Endothelial cell of umbilical vein (primary cell): ENCODE measurements around the gene HELZ2. TPM values are rescaled to one million over a fixed set of nuclear protein-coding genes. Genes with fewer than 3 reads are reported as not detected.

Source experiments
- BruUV-seq: library from RNA; stranded (reverse); fragments of 400-500 nt; replicated peaks from 2 replicates; lab custom pipeline; 2021; lab: Mats Ljungman, UMichigan
- CTCF ChIA-PET: fragments of 300-600, 350-600 bp; sonication (Branson Sonifier 250); formaldehyde crosslinking; loops from one replicate; lab custom pipeline; 2021; ENCODE audit warnings: antibody characterized with exemption, inconsistent platforms; lab: Charles Lee
- POLR2A ChIA-PET: fragments of 300-600, 350-600 bp; sonication (Branson Sonifier 250); formaldehyde crosslinking; loops from one replicate; lab custom pipeline; 2021; ENCODE audit warnings: antibody characterized with exemption, inconsistent platforms; lab: Charles Lee
- DNase-seq: peaks from one replicate; pipeline ENCODE4 v3.0.0-alpha.2; 2011; ENCODE audit warnings: low read depth, low spot score
- FAIRE-seq: peaks from 2 replicates; lab custom pipeline; 2011; peaks lifted over from hg19 to GRCh38; lab: Jason Lieb, UNC
- H2AFZ ChIP-seq: 2 replicates; pipeline ENCODE4 v1.6.0; 2012; ENCODE audit warnings: low read depth, low read length, control low read depth, inconsistent platforms
- H3K27ac ChIP-seq: 2 replicates; pipeline ENCODE4 v1.5.1; 2011; ENCODE audit warnings: low read depth, mild to moderate bottlenecking, control low read depth, low read length, moderate library complexity; ENCODE audit not compliant: insufficient read depth
- H3K27me3 ChIP-seq, 2 experiments: 2 replicates each; pipeline versions ENCODE4 v1.6.0 to v1.6.1; 2011; ENCODE audit warnings: low read length in 2 of 2, mixed read lengths in 1 of 2; ENCODE audit not compliant: control insufficient read depth in 2 of 2, insufficient read depth in 2 of 2
- H3K36me3 ChIP-seq, 2 experiments: 2 replicates in 1 of 2; 3 replicates in 1 of 2; pipeline ENCODE4 v1.5.1; 2011; ENCODE audit warnings: low read length in 2 of 2, mild to moderate bottlenecking in 1 of 2, moderate library complexity in 1 of 2; ENCODE audit not compliant: control insufficient read depth in 2 of 2, insufficient read depth in 2 of 2; ENCODE audit errors: extremely low read depth in 1 of 2
- H3K4me1 ChIP-seq: 3 replicates; pipeline ENCODE4 v1.5.1; 2011; ENCODE audit warnings: mild to moderate bottlenecking, low read length; ENCODE audit not compliant: control insufficient read depth, insufficient read depth; ENCODE audit errors: extremely low read depth
- H3K4me2 ChIP-seq: 2 replicates; pipeline ENCODE4 v1.6.1; 2011; ENCODE audit warnings: low read length, control low read depth, mixed read lengths; ENCODE audit not compliant: insufficient read depth
- H3K4me3 ChIP-seq, 3 experiments: fragments of 200-600 bp in 1 of 3; sonication (generic), shearing (Covaris generic) in 1 of 3; replicated peaks in 1 of 3; 2 replicates each; pipeline ENCODE4 v1.5.1; 2011 to 2016; ENCODE audit warnings: control low read depth in 3 of 3, low read length in 3 of 3, mild to moderate bottlenecking in 2 of 3, inconsistent platforms in 1 of 3, low read depth in 1 of 3, moderate library complexity in 1 of 3; ENCODE audit not compliant: insufficient read depth in 1 of 3
- H3K79me2 ChIP-seq: 2 replicates; pipeline ENCODE4 v1.6.0; 2012; ENCODE audit warnings: low read length, inconsistent platforms; ENCODE audit not compliant: control insufficient read depth, insufficient read depth
- H3K9ac ChIP-seq: replicated peaks from 2 replicates; pipeline ENCODE3; 2011; ENCODE audit warnings: low read length, control low read depth; ENCODE audit not compliant: insufficient read depth; ENCODE audit errors: extremely low read depth
- H3K9me1 ChIP-seq: replicated peaks from 3 replicates; pipeline ENCODE4 v1.6.0; 2011; ENCODE audit warnings: mild to moderate bottlenecking, low read length; ENCODE audit not compliant: control insufficient read depth, insufficient read depth; ENCODE audit errors: extremely low read depth
- H3K9me3 ChIP-seq: replicated peaks from 2 replicates; pipeline ENCODE4 v1.5.1; 2012; ENCODE audit warnings: low read length, inconsistent platforms; ENCODE audit not compliant: control insufficient read depth, insufficient read depth
- H4K20me1 ChIP-seq: replicated peaks from 2 replicates; pipeline ENCODE3; 2011; ENCODE audit warnings: mild to moderate bottlenecking, low read length; ENCODE audit not compliant: control insufficient read depth, insufficient read depth; ENCODE audit errors: extremely low read depth
- CTCF ChIP-seq, 2 donors: IDR thresholded peaks; 1 replicate in 1 of 2; 2 replicates in 1 of 2; pipeline ENCODE4 v1.5.1; 2011; ENCODE audit warnings: low read length in 2 of 2, mild to moderate bottlenecking in 2 of 2, moderate library complexity in 2 of 2, control low read depth in 1 of 2, inconsistent platforms in 1 of 2, low read depth in 1 of 2; ENCODE audit not compliant: insufficient read depth in 1 of 2; ENCODE audit errors: extremely low read depth in 1 of 2
- EZH2 ChIP-seq: IDR thresholded peaks from 2 replicates; pipeline ENCODE4 v1.6.1; 2012; ENCODE audit warnings: borderline replicate concordance, low read depth, mild to moderate bottlenecking, moderate library complexity, low read length, inconsistent platforms; ENCODE audit not compliant: severe bottlenecking
- FOS ChIP-seq: IDR thresholded peaks from 2 replicates; pipeline ENCODE4 v1.6.1; 2011; ENCODE audit warnings: mild to moderate bottlenecking, low read length, moderate library complexity, borderline replicate concordance; ENCODE audit not compliant: insufficient read depth
- GATA2 ChIP-seq: IDR thresholded peaks from 2 replicates; pipeline ENCODE4 v1.7.0; 2011; ENCODE audit warnings: low read depth, mild to moderate bottlenecking, moderate library complexity, mixed read lengths, low read length; ENCODE audit not compliant: insufficient read length, insufficient read depth
- JUN ChIP-seq: IDR thresholded peaks from 2 replicates; pipeline ENCODE4 v1.6.1; 2011; ENCODE audit warnings: borderline replicate concordance, low read depth; ENCODE audit not compliant: insufficient read length, insufficient read depth
- MYC ChIP-seq: IDR thresholded peaks from one replicate; pipeline ENCODE4 v1.6.1; 2011; ENCODE audit warnings: mild to moderate bottlenecking, low read depth, low read length
- POLR2A ChIP-seq: IDR thresholded peaks from 2 replicates; pipeline ENCODE4 v1.6.1; 2012; ENCODE audit warnings: low read depth, mild to moderate bottlenecking, control low read depth, low read length
- POLR2AphosphoS5 ChIP-seq: IDR thresholded peaks from 2 replicates; pipeline ENCODE4 v1.6.1; 2012; ENCODE audit warnings: low read depth, mild to moderate bottlenecking, control low read depth, low read length, moderate library complexity; ENCODE audit not compliant: insufficient read depth
- dilution Hi-C: fragments of 300-500 bp; cut with MboI; formaldehyde crosslinking; loops from one replicate; pipeline ENCODE4 v1.15.0; 2019; ENCODE audit warnings: low sequenced_read_pairs; ENCODE audit not compliant: extremely low pct_ligation_motif_present
- intact Hi-C: fragments of 100-400 bp; cut with micrococcal nuclease; formaldehyde crosslinking; loops from one replicate; pipeline ENCODE4 v1.10.0; 2022
- polyA plus RNA-seq, 4 experiments: library from polyadenylated mRNA; depleted of rRNA in 3 of 4; stranded (reverse) in 3 of 4; unstranded in 1 of 4; fragments of >200 nt; gene quantifications; 2 replicates each; pipeline versions ENCODE4 v1.2.1 to v1.2.3, GENCODE V29; 2011 to 2012; ENCODE audit warnings: missing spikeins in 1 of 4
- total RNA-seq: library from RNA; stranded (reverse); gene quantifications from 2 replicates; pipeline ENCODE4 v1.2.3, GENCODE V29; 2021
- TF ChIP-seq, protein P1 (sequence below): IDR thresholded peaks from 2 replicates; pipeline ENCODE4 v1.6.1; 2011; ENCODE audit not compliant: insufficient read depth, insufficient read length

HELZ2 gene
- total and polyA plus RNA-seq, 2 donors (not counting 3 experiments of a cell fraction or from before 2014, with no cell fraction given), result 10.6 to 33.2 TPM

GRCh38 chr20:63558804-63559484 lies 15.1 kb downstream of the HELZ2 start:
- Histone ChIP-seq H3K4me1 (no peaks in the 10 kb centered on the region), H3K27me3 (no peaks in the 10 kb centered on the region), H4K20me1 (no peaks in the 10 kb centered on the region), H3K4me2 (no peak overlapping the region), H3K9me3 (no peaks in the 10 kb centered on the region), H3K9ac (no peak overlapping the region), H3K36me3 (peaks cover 0 to 13% of the 10 kb centered on the region in 2 experiments), H3K9me1 (no peaks in the 10 kb centered on the region), H3K79me2 (no peaks in the 10 kb centered on the region), H2AFZ (no peak overlapping the region), H3K4me3 (no peak overlapping the region), H3K27ac (no peak overlapping the region)
- FAIRE-seq (no peak), DNase-seq (no peak)
- intact Hi-C loops, result no loop called here
- BruUV-seq, result no TSS peak
- CTCF ChIA-PET, result interaction anchor here (0.6 kb wide), 1 partner anchor 21 kb away, joined by 3 read pairs; no protein-coding TSS in a partner anchor
- POLR2A ChIA-PET, result no interaction called here
- TF ChIP-seq FOS (no peak), GATA2 (no peak), POLR2A (no peak), POLR2AphosphoS5 (no peak)
- dilution Hi-C loops, result no loop called here

DNA sequence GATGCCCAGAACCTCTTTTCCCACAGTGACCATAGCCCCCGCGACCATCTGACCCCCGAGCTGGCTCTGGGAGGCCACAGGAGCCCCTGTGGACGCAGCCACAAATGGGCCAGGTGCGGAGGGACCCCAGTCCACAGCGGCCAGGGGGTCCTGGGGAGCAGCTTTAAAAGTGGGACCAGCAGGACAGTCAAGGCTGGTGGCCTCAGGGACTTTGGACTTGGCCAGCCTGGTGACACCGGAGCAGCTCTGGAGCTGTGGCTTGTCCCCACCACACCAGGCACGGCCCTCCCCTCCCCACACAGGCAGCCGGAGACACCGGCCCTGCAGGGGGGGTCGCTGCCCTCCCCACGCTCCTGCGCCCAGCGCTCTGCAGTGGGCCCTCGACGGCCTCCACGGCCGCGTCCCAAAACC lies 16.6 kb downstream of the HELZ2 start:
- intact Hi-C loops (no loop called here), dilution Hi-C loops (no loop called here)
- DNase-seq, result no peak
- Histone ChIP-seq H3K4me2 (no peak overlapping the region), H3K9ac (no peak overlapping the region), H3K9me3 (no peaks in the 10 kb centered on the region), H3K27me3 (no peaks in the 10 kb centered on the region), H3K4me3 (no peak overlapping the region), H3K9me1 (no peaks in the 10 kb centered on the region), H3K36me3 (peaks cover 0 to 11% of the 10 kb centered on the region in 2 experiments), H2AFZ (no peak overlapping the region), H3K4me1 (no peaks in the 10 kb centered on the region), H4K20me1 (no peaks in the 10 kb centered on the region), H3K79me2 (no peaks in the 10 kb centered on the region), H3K27ac (no peak overlapping the region)
- FAIRE-seq, result no peak
- no TSS peak for BruUV-seq
- CTCF ChIA-PET, result no interaction called here
- POLR2A ChIA-PET, result no interaction called here
- TF ChIP-seq JUN, result no peak
- TF ChIP-seq FOS, result no peak
- no peak for TF ChIP-seq MYC
- no peak for TF ChIP-seq POLR2A
- no peak for TF ChIP-seq EZH2
- TF ChIP-seq POLR2AphosphoS5, result no peak
- no peak for TF ChIP-seq CTCF (IDR thresholded peaks at IDR 0.05; ENCODE audit: extremely low read depth in 1 of 2, insufficient read depth in 1 of 2, low read depth in 1 of 2, low read length in 2 of 2)
- TF ChIP-seq, protein P1, sequence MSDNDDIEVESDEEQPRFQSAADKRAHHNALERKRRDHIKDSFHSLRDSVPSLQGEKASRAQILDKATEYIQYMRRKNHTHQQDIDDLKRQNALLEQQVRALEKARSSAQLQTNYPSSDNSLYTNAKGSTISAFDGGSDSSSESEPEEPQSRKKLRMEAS, result no peak
- TF ChIP-seq GATA2, result no peak
